Measurements from ENCODE around the gene CLDN5. TPM values are rescaled to one million over a fixed set of nuclear protein-coding genes. Genes with fewer than 3 reads are reported as not detected.

CLDN5 gene
- total and polyA plus RNA-seq, 12 donors: 19.8 to 102 (median 40.7) TPM

DNA sequence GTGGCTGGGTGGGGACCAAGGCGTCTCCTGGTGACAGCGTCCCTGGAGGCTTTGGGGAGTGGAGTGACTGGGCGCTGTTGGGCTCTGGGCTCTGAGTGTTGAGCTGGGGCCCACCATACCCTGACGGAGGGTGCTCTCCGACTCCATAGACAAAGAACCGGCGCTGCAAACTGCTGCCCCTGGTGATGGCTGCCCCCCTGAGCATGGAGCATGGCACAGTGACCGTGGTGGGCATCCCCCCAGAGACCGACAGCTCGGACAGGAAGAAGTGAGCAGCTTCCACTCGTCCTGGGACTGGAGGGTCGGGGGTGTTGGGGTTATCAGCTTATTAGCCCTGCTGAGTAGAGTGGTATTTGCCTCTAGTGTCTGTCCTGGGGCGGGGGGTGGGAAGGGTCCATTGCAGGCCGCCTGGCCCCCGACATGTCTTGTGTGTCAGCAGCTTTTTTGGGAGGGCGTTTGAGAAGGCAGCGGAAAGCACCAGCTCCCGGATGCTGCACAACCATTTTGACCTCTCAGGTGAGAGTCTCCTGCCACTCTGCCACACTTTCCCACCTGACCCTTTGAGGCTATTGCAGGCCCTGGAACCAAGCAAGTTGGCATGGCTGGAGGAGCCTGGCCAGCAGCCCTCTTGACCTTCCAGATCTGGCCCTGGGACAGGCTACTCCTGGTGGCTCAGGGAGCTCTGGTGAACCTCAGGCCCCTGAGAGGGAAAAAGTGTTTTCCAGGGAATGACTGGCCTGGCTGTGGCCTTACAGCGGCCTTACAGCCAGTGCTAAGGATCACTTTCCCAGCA lies 7.6 kb downstream of the CLDN5 start:
- intact Hi-C loops (cut with DNase I): no loop called here
- no peak overlapping the region for H3K27ac ChIP-seq
- TF ChIP-seq, protein P1, sequence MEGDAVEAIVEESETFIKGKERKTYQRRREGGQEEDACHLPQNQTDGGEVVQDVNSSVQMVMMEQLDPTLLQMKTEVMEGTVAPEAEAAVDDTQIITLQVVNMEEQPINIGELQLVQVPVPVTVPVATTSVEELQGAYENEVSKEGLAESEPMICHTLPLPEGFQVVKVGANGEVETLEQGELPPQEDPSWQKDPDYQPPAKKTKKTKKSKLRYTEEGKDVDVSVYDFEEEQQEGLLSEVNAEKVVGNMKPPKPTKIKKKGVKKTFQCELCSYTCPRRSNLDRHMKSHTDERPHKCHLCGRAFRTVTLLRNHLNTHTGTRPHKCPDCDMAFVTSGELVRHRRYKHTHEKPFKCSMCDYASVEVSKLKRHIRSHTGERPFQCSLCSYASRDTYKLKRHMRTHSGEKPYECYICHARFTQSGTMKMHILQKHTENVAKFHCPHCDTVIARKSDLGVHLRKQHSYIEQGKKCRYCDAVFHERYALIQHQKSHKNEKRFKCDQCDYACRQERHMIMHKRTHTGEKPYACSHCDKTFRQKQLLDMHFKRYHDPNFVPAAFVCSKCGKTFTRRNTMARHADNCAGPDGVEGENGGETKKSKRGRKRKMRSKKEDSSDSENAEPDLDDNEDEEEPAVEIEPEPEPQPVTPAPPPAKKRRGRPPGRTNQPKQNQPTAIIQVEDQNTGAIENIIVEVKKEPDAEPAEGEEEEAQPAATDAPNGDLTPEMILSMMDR (IDR thresholded peaks at IDR 0.05): no peak
- peaks cover 0 to 20% (median 0%) of the 10 kb centered on the region in 11 donors for H3K9me3 ChIP-seq
- H3K36me3 ChIP-seq: peaks cover 0 to 18% (median 0%) of the 10 kb centered on the region in 9 donors
- DNase-seq (no peak), ATAC-seq (no peak)
- 90 to 94% methylated on average over 19 of the region's 19 CpGs for WGBS, 2 donors
- peaks cover 0 to 16% (median 0%) of the 10 kb centered on the region in 9 donors for H3K4me1 ChIP-seq
- no peak overlapping the region for H3K4me3 ChIP-seq
- H3K27me3 ChIP-seq: no peaks in the 10 kb centered on the region

DNA sequence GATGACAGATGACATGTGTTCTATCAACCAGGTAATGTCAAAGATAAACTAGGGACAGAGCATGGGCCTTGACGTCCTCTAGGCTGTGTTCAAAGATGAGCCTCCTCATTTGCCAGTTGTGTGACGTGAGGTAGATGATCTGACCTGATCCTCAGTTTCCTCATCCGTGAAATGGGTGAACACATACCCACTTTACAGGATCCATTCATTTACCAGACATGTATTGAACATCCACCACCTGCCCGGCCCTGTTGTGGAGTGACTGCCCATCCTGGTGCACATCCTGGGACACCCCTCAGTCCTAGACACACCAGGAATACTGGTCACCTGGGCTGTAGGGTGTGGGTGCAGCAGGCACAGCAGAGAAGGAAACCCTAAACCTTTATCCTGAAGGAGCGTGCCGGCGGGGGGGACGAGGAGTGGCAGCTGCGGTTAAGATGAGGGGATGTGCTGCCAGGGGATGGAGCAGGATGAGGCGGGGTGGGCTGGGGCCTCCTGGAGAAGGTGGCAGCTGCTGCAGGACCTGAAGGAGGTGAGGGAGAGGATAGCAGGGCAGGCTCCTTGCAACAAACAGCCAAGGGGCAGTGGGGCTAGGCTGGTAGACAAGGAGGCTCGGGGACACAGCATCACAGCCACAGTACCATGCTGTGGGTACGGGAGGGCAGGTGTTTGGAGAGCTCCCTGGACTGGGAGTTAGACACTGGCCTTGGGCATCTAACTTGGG lies 8.4 kb downstream of the CLDN5 start:
- no peaks in the 10 kb centered on the region for H3K27me3 ChIP-seq
- no peak overlapping the region for H3K27ac ChIP-seq
- peaks cover 0 to 20% (median 0%) of the 10 kb centered on the region in 11 donors for H3K9me3 ChIP-seq
- ATAC-seq (no peak), DNase-seq (no peak)
- TF ChIP-seq, protein P1 (IDR thresholded peaks at IDR 0.05): no peak
- peaks cover 0 to 18% (median 0%) of the 10 kb centered on the region in 9 donors for H3K36me3 ChIP-seq
- intact Hi-C loops (cut with DNase I): no loop called here
- H3K4me1 ChIP-seq: peaks cover 0 to 13% (median 0%) of the 10 kb centered on the region in 9 donors
- 96 to 98% methylated on average over 12 of the region's 12 CpGs for WGBS, 2 donors
- no peak overlapping the region for H3K4me3 ChIP-seq

DNA sequence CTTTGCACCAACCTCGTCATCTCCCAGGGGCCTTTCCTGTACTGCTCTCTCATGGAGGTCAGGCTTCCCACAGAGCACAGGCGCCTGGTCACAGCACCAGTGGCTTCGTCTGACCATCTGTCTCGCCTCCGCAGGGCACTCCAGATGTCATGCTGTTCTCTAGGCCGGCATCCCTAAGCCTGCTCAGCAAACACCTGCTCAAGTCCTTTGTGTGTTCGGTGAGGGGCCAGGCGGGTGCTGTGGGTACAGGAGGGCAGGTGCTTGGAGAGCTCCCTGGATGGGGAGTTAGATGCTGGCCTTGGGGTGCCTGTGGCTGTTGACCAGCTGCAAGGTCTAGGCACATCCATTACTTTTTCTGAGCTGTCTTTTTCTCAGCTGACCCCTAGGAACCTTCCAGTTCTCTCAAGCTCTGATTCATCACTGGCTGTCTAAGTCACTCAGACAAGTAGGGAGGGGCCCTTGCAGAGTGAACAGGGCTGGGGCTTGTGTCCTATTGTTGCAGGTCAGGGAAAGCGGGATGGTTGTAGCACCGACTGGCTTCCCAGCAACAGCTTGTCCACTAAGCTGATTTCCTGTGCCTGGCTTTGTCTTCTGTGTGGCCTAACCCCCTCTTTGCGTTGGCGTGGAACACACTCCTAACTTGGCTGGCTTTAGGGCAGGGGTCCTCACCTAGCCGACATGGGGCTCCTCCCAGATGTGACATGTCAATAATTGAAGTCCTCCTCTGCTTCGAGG lies 9.2 kb downstream of the CLDN5 start:
- intact Hi-C loops (cut with DNase I): loop anchor here in 1 of 10 donors (5.0 kb wide), 1 partner anchor 92 kb away; no protein-coding TSS in a partner anchor
- WGBS, 2 donors: 92 to 94% methylated on average over 14 of the region's 14 CpGs

More for the DNA sequence above, 9.2 kb downstream of the CLDN5 start:
- H3K4me3 ChIP-seq: no peak overlapping the region
- peaks cover 0 to 11% (median 0%) of the 10 kb centered on the region in 9 donors for H3K4me1 ChIP-seq
- H3K9me3 ChIP-seq: peaks cover 0 to 20% (median 0%) of the 10 kb centered on the region in 11 donors
- DNase-seq (no peak), ATAC-seq (no peak)
- TF ChIP-seq, protein P1 (IDR thresholded peaks at IDR 0.05): no peak
- H3K27me3 ChIP-seq: no peaks in the 10 kb centered on the region
- no peak overlapping the region for H3K27ac ChIP-seq
- H3K36me3 ChIP-seq: peaks cover 0 to 23% (median 0%) of the 10 kb centered on the region in 9 donors
